ACC112 (cell line): ENCODE data around the gene HTT.

Experiments
- H2AFZ ChIP-seq: fragments of 200-600 bp; sonication (generic); one replicate; pipeline ENCODE4 v1.6.0; 2017; ENCODE audit warnings: antibody characterized with exemption, low read length; ENCODE audit not compliant: unreplicated experiment
- H3K27ac ChIP-seq: fragments of 200-600 bp; sonication (generic); 2 replicates; pipeline ENCODE4 v1.5.1; 2014; ENCODE audit warnings: low read depth, mild to moderate bottlenecking, antibody characterized with exemption, low read length, moderate library complexity
- H3K27me3 ChIP-seq: fragments of 200-600 bp; sonication (generic); 2 replicates; pipeline ENCODE4 v1.6.1; 2014; ENCODE audit warnings: mild to moderate bottlenecking, antibody characterized with exemption, low read length, moderate library complexity, mixed read lengths; ENCODE audit not compliant: insufficient read depth
- H3K36me3 ChIP-seq: fragments of 200-600 bp; sonication (generic); 2 replicates; pipeline ENCODE4 v1.6.1; 2016; ENCODE audit warnings: mild to moderate bottlenecking, antibody characterized with exemption, low read length, moderate library complexity, mixed read lengths; ENCODE audit not compliant: insufficient read depth
- H3K4me1 ChIP-seq: fragments of 200-600 bp; sonication (generic); one replicate; pipeline ENCODE4 v1.6.1; 2016; ENCODE audit warnings: low read length, mixed read lengths; ENCODE audit not compliant: insufficient read depth, unreplicated experiment, control insufficient read depth
- H3K4me3 ChIP-seq: fragments of 200-600 bp; sonication (generic); 2 replicates; pipeline ENCODE4 v1.5.1; 2014; ENCODE audit warnings: mild to moderate bottlenecking, low read depth, low read length
- H3K79me2 ChIP-seq: fragments of 200-600 bp; sonication (generic); one replicate; pipeline ENCODE4 v1.6.0; 2016; ENCODE audit warnings: low read length; ENCODE audit not compliant: control insufficient read depth, unreplicated experiment, insufficient read depth

The HTT gene

GRCh38 chr4:3074078-3074845 lies at the start of gene HTT, which contains the start of gene HTT-AS:
Gene HTT (plus strand): TSS chr4:3074681. CDS start chr4:3074826, 145 bp downstream.
Gene HTT-AS (minus strand): TSS chr4:3074538.
- Histone ChIP-seq H3K27ac (peak within 1 kb of the TSS; percentile 83), H3K4me1 (no peaks in the 10 kb centered on the region), H3K4me3 (peak within 1 kb of the TSS; percentile 92), H3K79me2 (peaks cover 42% of the 10 kb centered on the region), H3K36me3 (no peaks in the 10 kb centered on the region), H3K27me3 (no peaks in the 10 kb centered on the region), H2AFZ (peak within 1 kb of the TSS; percentile 79)

GRCh38 chr4:3025881-3026280 lies 48.6 kb upstream of the HTT start:
- no peaks in the 10 kb centered on the region for H3K79me2 ChIP-seq

GRCh38 chr4:3026540-3026939 lies 47.9 kb upstream of the HTT start:
- no peaks in the 10 kb centered on the region for H3K4me1 ChIP-seq
- no peak overlapping the region for H3K27ac ChIP-seq
- no peak overlapping the region for H2AFZ ChIP-seq
- H3K4me3 ChIP-seq, result no peak overlapping the region
- H3K27me3 ChIP-seq, result no peaks in the 10 kb centered on the region
- H3K36me3 ChIP-seq, result no peaks in the 10 kb centered on the region
- no peaks in the 10 kb centered on the region for H3K79me2 ChIP-seq

More at GRCh38 chr4:3025881-3026280, 48.6 kb upstream of the HTT start:
- H3K4me3 ChIP-seq, result no peak overlapping the region
- no peak overlapping the region for H2AFZ ChIP-seq
- no peak overlapping the region for H3K27ac ChIP-seq
- H3K4me1 ChIP-seq, result no peaks in the 10 kb centered on the region
- no peaks in the 10 kb centered on the region for H3K36me3 ChIP-seq
- no peaks in the 10 kb centered on the region for H3K27me3 ChIP-seq

- H3K27ac ChIP-seq, result no peak overlapping the region
- no peak overlapping the region for H2AFZ ChIP-seq
- H3K4me3 ChIP-seq, result no peak overlapping the region
- H3K4me1 ChIP-seq, result no peaks in the 10 kb centered on the region
- H3K79me2 ChIP-seq, result no peaks in the 10 kb centered on the region
- no peaks in the 10 kb centered on the region for H3K36me3 ChIP-seq
- H3K27me3 ChIP-seq, result no peaks in the 10 kb centered on the region
Measured at GRCh38 chr4:3029464-3029863, 45.0 kb upstream of the HTT start.

GRCh38 chr4:3030566-3031356 lies 43.7 kb upstream of the HTT start:
- H3K4me1 ChIP-seq, result no peaks in the 10 kb centered on the region
- H3K27ac ChIP-seq, result no peak overlapping the region
- H2AFZ ChIP-seq, result no peak overlapping the region
- no peak overlapping the region for H3K4me3 ChIP-seq
- no peaks in the 10 kb centered on the region for H3K27me3 ChIP-seq
- H3K79me2 ChIP-seq, result no peaks in the 10 kb centered on the region
- H3K36me3 ChIP-seq, result no peaks in the 10 kb centered on the region

GRCh38 chr4:3031357-3032082 lies 43.0 kb upstream of the HTT start:
- H3K4me1 ChIP-seq, result no peaks in the 10 kb centered on the region
- H3K27me3 ChIP-seq, result no peaks in the 10 kb centered on the region
- no peak overlapping the region for H2AFZ ChIP-seq
- no peak overlapping the region for H3K4me3 ChIP-seq
- H3K79me2 ChIP-seq, result no peaks in the 10 kb centered on the region
- H3K36me3 ChIP-seq, result no peaks in the 10 kb centered on the region
- no peak overlapping the region for H3K27ac ChIP-seq

GRCh38 chr4:3034231-3034630 lies 40.2 kb upstream of the HTT start:
- H3K4me1 ChIP-seq, result peaks cover 4% of the 10 kb centered on the region
- no peaks in the 10 kb centered on the region for H3K36me3 ChIP-seq
- no peaks in the 10 kb centered on the region for H3K79me2 ChIP-seq
- no peak overlapping the region for H3K4me3 ChIP-seq
- H3K27me3 ChIP-seq, result no peaks in the 10 kb centered on the region
- no peak overlapping the region for H2AFZ ChIP-seq
- no peak overlapping the region for H3K27ac ChIP-seq

GRCh38 chr4:3035249-3035648 lies 39.2 kb upstream of the HTT start:
- no peak overlapping the region for H3K4me3 ChIP-seq
- no peaks in the 10 kb centered on the region for H3K36me3 ChIP-seq
- peaks cover 4% of the 10 kb centered on the region for H3K4me1 ChIP-seq
- H3K27me3 ChIP-seq, result no peaks in the 10 kb centered on the region
- no peaks in the 10 kb centered on the region for H3K79me2 ChIP-seq
- no peak overlapping the region for H2AFZ ChIP-seq
- no peak overlapping the region for H3K27ac ChIP-seq

- no peak overlapping the region for H3K4me3 ChIP-seq
- H2AFZ ChIP-seq, result no peak overlapping the region
- H3K36me3 ChIP-seq, result no peaks in the 10 kb centered on the region
- no peaks in the 10 kb centered on the region for H3K79me2 ChIP-seq
- H3K27ac ChIP-seq, result no peak overlapping the region
- H3K27me3 ChIP-seq, result no peaks in the 10 kb centered on the region
- peaks cover 4% of the 10 kb centered on the region for H3K4me1 ChIP-seq
Measured at GRCh38 chr4:3035674-3036073, 38.8 kb upstream of the HTT start.

GRCh38 chr4:3036131-3036952 lies 38.1 kb upstream of the HTT start:
- Histone ChIP-seq H3K4me3 (no peak overlapping the region), H3K79me2 (no peaks in the 10 kb centered on the region), H3K27me3 (no peaks in the 10 kb centered on the region), H3K27ac (no peak overlapping the region), H3K4me1 (peaks cover 4% of the 10 kb centered on the region), H2AFZ (no peak overlapping the region), H3K36me3 (no peaks in the 10 kb centered on the region)
